OCI-LY3 (cell line): ENCODE results near the gene CPSF4.

Experiments
- H2AFZ ChIP-seq: fragments of 200-600, 300-600 bp; shearing (Covaris generic); 2 replicates; pipeline ENCODE4 v1.6.0; 2014; ENCODE audit warnings: antibody characterized with exemption, low read depth, low read length
- H3K27ac ChIP-seq: fragments of 200-600, 300-600 bp; sonication (generic); 2 replicates; pipeline ENCODE4 v1.5.1; 2014; ENCODE audit warnings: mild to moderate bottlenecking, low read length, moderate library complexity, mixed read lengths
- H3K27me3 ChIP-seq: fragments of 200-600, 300-600 bp; sonication (generic); 2 replicates; pipeline ENCODE4 v1.6.1; 2014; ENCODE audit warnings: low read depth, low read length, mixed read lengths
- H3K36me3 ChIP-seq: fragments of 200-600, 300-600 bp; sonication (generic); replicated peaks from 2 replicates; pipeline ENCODE3; 2014; ENCODE audit warnings: low read depth, low read length, mixed read lengths
- H3K4me1 ChIP-seq: fragments of 300-600, 200-600 bp; sonication (generic); 2 replicates; pipeline ENCODE4 v1.6.1; 2014; ENCODE audit warnings: low read length, mixed read lengths
- H3K4me2 ChIP-seq: fragments of 200-600, 300-600 bp; sonication (generic); 2 replicates; pipeline ENCODE4 v1.6.1; 2014; ENCODE audit warnings: low read length, mixed read lengths
- H3K4me3 ChIP-seq: fragments of 300-600, 200-600 bp; sonication (generic); 2 replicates; pipeline ENCODE4 v1.5.1; 2014; ENCODE audit warnings: antibody characterized with exemption, mild to moderate bottlenecking, low read length, moderate library complexity
- H3K79me2 ChIP-seq: fragments of 300-600, 200-600 bp; shearing (Covaris generic); 2 replicates; pipeline ENCODE4 v1.6.1; 2014; ENCODE audit warnings: mild to moderate bottlenecking, low read length, mixed read lengths
- H3K9ac ChIP-seq: fragments of 300-600, 200-600 bp; shearing (Covaris generic); 2 replicates; pipeline ENCODE4 v1.6.0; 2014; ENCODE audit warnings: mild to moderate bottlenecking, low read length, moderate library complexity
- H3K9me3 ChIP-seq: fragments of 200-600, 300-600 bp; shearing (Covaris generic); 2 replicates; pipeline ENCODE4 v1.6.1; 2014; ENCODE audit warnings: low read length, mixed read lengths; ENCODE audit not compliant: insufficient read depth
- H4K20me1 ChIP-seq: fragments of 200-600, 300-600 bp; sonication (generic); 2 replicates; pipeline ENCODE4 v1.6.1; 2016; ENCODE audit warnings: low read length, mixed read lengths; ENCODE audit not compliant: insufficient read depth
- CTCF ChIP-seq: fragments of 200-600, 300-600 bp; sonication (generic); IDR thresholded peaks from 2 replicates; pipeline ENCODE4 v1.5.1; 2014; ENCODE audit warnings: antibody characterized with exemption, low read length, low read depth
- EZH2phosphoT487 ChIP-seq: fragments of 200-600 bp; shearing (Covaris generic); IDR thresholded peaks from 2 replicates; pipeline ENCODE4 v1.6.1; 2018; ENCODE audit warnings: antibody characterized with exemption, mixed run types, low read depth

The CPSF4 gene

GRCh38 chr7:99437946-99438572 lies 684 bp upstream of the CPSF4 start:
- H3K4me3 ChIP-seq: peak overlapping the region; percentile 100
- H3K36me3 ChIP-seq: peaks cover 16% of the 10 kb centered on the region
- H3K4me1 ChIP-seq: peaks cover 15% of the 10 kb centered on the region
- no peaks in the 10 kb centered on the region for H3K9me3 ChIP-seq
- no peaks in the 10 kb centered on the region for H3K27me3 ChIP-seq
- peaks cover 10% of the 10 kb centered on the region for H4K20me1 ChIP-seq
- TF ChIP-seq CTCF (no peak), EZH2phosphoT487 (no peak)
- H3K9ac ChIP-seq: peak overlapping the region; percentile 80
- peaks cover 45% of the 10 kb centered on the region for H3K79me2 ChIP-seq
- peak overlapping the region; percentile 54 for H3K27ac ChIP-seq
- H2AFZ ChIP-seq: peak overlapping the region; percentile 65
- H3K4me2 ChIP-seq: peak overlapping the region; percentile 97

- Histone ChIP-seq H3K4me2 (peak overlapping the region; percentile 97), H4K20me1 (peaks cover 10% of the 10 kb centered on the region), H3K27me3 (no peaks in the 10 kb centered on the region), H2AFZ (no peak overlapping the region), H3K4me1 (peaks cover 15% of the 10 kb centered on the region), H3K9ac (0 out of 2 replicates have a peak overlapping the region, but pooled peaks have one; percentile 80), H3K36me3 (peaks cover 21% of the 10 kb centered on the region), H3K79me2 (peaks cover 45% of the 10 kb centered on the region), H3K27ac (no peak overlapping the region), H3K9me3 (no peaks in the 10 kb centered on the region), H3K4me3 (peak overlapping the region; percentile 100)
- TF ChIP-seq EZH2phosphoT487: no peak
- no peak for TF ChIP-seq CTCF
Measured at GRCh38 chr7:99440195-99440594, 1.5 kb downstream of the CPSF4 start.

GRCh38 chr7:99446096-99446495 lies 7.4 kb downstream of the CPSF4 start:
- TF ChIP-seq CTCF (no peak), EZH2phosphoT487 (no peak)
- peaks cover 5% of the 10 kb centered on the region; the same call in 1 of the 2 replicates for H3K79me2 ChIP-seq
- no peak overlapping the region for H2AFZ ChIP-seq
- H3K4me2 ChIP-seq: no peak overlapping the region
- H4K20me1 ChIP-seq: no peaks in the 10 kb centered on the region
- no peak overlapping the region for H3K9ac ChIP-seq
- no peaks in the 10 kb centered on the region for H3K27me3 ChIP-seq
- no peak overlapping the region for H3K27ac ChIP-seq
- H3K9me3 ChIP-seq: no peaks in the 10 kb centered on the region
- H3K4me1 ChIP-seq: no peaks in the 10 kb centered on the region
- peaks cover 56% of the 10 kb centered on the region for H3K36me3 ChIP-seq
- H3K4me3 ChIP-seq: no peak overlapping the region

- Histone ChIP-seq H3K4me1 (no peaks in the 10 kb centered on the region), H3K27me3 (no peaks in the 10 kb centered on the region), H3K9ac (no peak overlapping the region), H3K4me2 (no peak overlapping the region), H3K79me2 (peaks cover 3% of the 10 kb centered on the region; the same call in 1 of the 2 replicates), H3K9me3 (no peaks in the 10 kb centered on the region), H3K27ac (no peak overlapping the region), H3K4me3 (no peak overlapping the region), H4K20me1 (no peaks in the 10 kb centered on the region), H2AFZ (no peak overlapping the region), H3K36me3 (peaks cover 56% of the 10 kb centered on the region)
- TF ChIP-seq CTCF: peak; percentile 26
- no peak for TF ChIP-seq EZH2phosphoT487
Measured at GRCh38 chr7:99447943-99448342, 9.2 kb downstream of the CPSF4 start.
